ENCODE data around the gene DCUN1D3.
"Not testable (repeated sequence)": the region's sequence is repeated elsewhere in the genome, so short reads cannot be mapped to it uniquely, and the experiment has no call there.

DNA sequence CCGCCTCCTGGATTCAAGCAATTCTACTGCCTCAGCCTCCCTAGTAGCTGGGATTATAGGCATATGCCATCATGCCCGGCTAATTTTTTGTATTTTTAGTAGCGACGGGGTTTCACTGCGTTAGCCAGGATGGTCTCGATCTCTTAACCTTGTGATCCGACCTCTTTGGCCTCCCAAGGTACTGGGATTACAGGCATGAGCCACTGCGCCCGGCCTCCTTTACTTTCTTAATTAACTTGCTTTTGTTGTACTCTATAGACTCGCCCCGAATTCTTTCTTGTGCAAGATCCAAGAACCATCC lies 45.4 kb upstream of the DCUN1D3 start:
- TF ChIP-seq, protein P1, sequence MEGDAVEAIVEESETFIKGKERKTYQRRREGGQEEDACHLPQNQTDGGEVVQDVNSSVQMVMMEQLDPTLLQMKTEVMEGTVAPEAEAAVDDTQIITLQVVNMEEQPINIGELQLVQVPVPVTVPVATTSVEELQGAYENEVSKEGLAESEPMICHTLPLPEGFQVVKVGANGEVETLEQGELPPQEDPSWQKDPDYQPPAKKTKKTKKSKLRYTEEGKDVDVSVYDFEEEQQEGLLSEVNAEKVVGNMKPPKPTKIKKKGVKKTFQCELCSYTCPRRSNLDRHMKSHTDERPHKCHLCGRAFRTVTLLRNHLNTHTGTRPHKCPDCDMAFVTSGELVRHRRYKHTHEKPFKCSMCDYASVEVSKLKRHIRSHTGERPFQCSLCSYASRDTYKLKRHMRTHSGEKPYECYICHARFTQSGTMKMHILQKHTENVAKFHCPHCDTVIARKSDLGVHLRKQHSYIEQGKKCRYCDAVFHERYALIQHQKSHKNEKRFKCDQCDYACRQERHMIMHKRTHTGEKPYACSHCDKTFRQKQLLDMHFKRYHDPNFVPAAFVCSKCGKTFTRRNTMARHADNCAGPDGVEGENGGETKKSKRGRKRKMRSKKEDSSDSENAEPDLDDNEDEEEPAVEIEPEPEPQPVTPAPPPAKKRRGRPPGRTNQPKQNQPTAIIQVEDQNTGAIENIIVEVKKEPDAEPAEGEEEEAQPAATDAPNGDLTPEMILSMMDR (conservative IDR thresholded peaks at IDR 0.05 in 1 of 2, IDR thresholded peaks at IDR 0.05 in 1 of 2; ENCODE audit: low read depth in 1 of 2, low read length in 2 of 2), result not testable (repeated sequence)
- not testable (repeated sequence) for TF ChIP-seq EZH2 (IDR thresholded peaks at IDR 0.05; ENCODE audit: low read length, missing control alignments)

All from fibroblast of lung (primary cell).